ENCODE data around the gene TMC1. TPM values are rescaled to one million over a fixed set of nuclear protein-coding genes. Genes with fewer than 3 reads are reported as not detected.

Gene TMC1
- total RNA-seq = not detected in 2 replicates

DNA sequence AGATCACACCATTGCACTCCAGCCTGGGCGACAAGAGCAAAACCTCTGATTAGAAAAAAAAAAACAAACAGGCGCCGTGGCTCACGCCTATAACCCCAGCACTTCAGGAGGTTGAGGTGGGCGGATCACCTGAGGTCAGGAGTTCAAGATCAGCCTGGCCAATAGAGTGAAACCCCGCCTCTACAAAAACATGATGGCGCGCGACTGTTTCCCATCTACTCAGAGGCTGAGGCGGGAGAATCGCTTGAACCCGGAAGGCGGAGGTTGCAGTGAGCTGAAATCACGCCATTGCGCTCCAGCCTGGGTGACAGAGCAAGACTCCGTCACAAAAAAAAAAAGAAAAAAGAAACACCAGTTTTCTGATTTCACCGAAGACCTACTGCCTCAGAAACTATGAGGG is at the start of gene TMC1:
Gene TMC1, plus strand, starts transcription at position 193 of the 400 bp plus-strand sequence. CDS start 127,041 bp downstream, outside the sequence.

Other genes starting within 250 kb of the TMC1 start
- gene ZFAND5, start 156.4 kb upstream of the TMC1 start, total RNA-seq = 64.8 and 76.1 TPM in 2 replicates